Measurements from ENCODE around the gene MPZL1.

The MPZL1 gene

GRCh38 chr1:167777269-167777650, 55.5 kb downstream of the MPZL1 start:
- TF ChIP-seq CTCF (IDR thresholded peaks at IDR 0.05; ENCODE audit: low read depth, low read length): no peak
- no peak overlapping the region for H3K4me3 ChIP-seq (ENCODE audit: low read depth, low read length)

GRCh38 chr1:167781558-167781957, 59.8 kb downstream of the MPZL1 start:
- no peak overlapping the region for H3K4me3 ChIP-seq (ENCODE audit: low read depth, low read length)
- no peak for TF ChIP-seq CTCF (IDR thresholded peaks at IDR 0.05; ENCODE audit: low read depth, low read length)

GRCh38 chr1:167782946-167783345, 61.2 kb downstream of the MPZL1 start:
- TF ChIP-seq CTCF (IDR thresholded peaks at IDR 0.05; ENCODE audit: low read depth, low read length): no peak
- H3K4me3 ChIP-seq (ENCODE audit: low read depth, low read length): no peak overlapping the region

- H3K4me3 ChIP-seq (ENCODE audit: low read depth, low read length): no peak overlapping the region
- no peak for TF ChIP-seq CTCF (IDR thresholded peaks at IDR 0.05; ENCODE audit: low read depth, low read length)
Observed at GRCh38 chr1:167784876-167785550, 63.2 kb downstream of the MPZL1 start.

- no peak overlapping the region for H3K4me3 ChIP-seq (ENCODE audit: low read depth, low read length)
- no peak for TF ChIP-seq CTCF (IDR thresholded peaks at IDR 0.05; ENCODE audit: low read depth, low read length)
Observed at GRCh38 chr1:167786502-167786901, 64.7 kb downstream of the MPZL1 start.

- no peak for TF ChIP-seq CTCF (IDR thresholded peaks at IDR 0.05; ENCODE audit: low read depth, low read length)
- H3K4me3 ChIP-seq (ENCODE audit: low read depth, low read length): no peak overlapping the region
Observed at GRCh38 chr1:167789501-167789900, 67.7 kb downstream of the MPZL1 start.

GRCh38 chr1:167790117-167790516, 68.3 kb downstream of the MPZL1 start:
- no peak overlapping the region for H3K4me3 ChIP-seq (ENCODE audit: low read depth, low read length)

More at GRCh38 chr1:167790117-167790516, 68.3 kb downstream of the MPZL1 start:
- no peak for TF ChIP-seq CTCF (IDR thresholded peaks at IDR 0.05; ENCODE audit: low read depth, low read length)
